GM21515 (cell line): Measurements from ENCODE around the gene PRR5.
"Not testable (repeated sequence)": the region's sequence is repeated elsewhere in the genome, so short reads cannot be mapped to it uniquely, and the experiment has no call there.

Source experiments
- ATAC-seq: cut with Tn5 transposase; IDR thresholded peaks from one replicate; pipeline ENCODE4 v1.9.1; 2021; ENCODE audit not compliant: unreplicated experiment

Gene PRR5

GRCh38 chr22:44732661-44733060 lies 30.7 kb downstream of the PRR5 start:
- ATAC-seq = no peak

GRCh38 chr22:44733426-44734106 lies 31.6 kb downstream of the PRR5 start:
- no peak for ATAC-seq

DNA sequence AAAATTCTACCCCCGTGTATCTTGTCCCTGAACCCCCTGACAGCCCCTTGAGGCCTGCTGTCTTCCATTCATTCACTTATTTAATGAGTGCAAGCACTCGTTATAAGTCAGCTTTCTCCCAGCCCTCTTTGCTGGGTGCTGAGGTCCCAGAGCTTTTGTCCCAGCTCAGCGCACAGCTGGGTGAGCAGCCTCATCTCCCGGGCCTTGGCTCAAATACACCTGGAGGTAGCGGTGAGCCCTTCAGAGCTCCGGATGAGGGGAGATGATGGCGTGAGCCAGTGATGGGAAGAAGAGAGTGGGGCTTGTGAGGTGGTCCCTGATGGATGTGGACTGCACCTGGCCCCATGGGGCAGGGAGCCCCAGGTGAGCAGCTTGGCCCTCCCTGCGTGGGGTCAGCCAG lies 32.3 kb downstream of the PRR5 start:
- no peak for ATAC-seq

DNA sequence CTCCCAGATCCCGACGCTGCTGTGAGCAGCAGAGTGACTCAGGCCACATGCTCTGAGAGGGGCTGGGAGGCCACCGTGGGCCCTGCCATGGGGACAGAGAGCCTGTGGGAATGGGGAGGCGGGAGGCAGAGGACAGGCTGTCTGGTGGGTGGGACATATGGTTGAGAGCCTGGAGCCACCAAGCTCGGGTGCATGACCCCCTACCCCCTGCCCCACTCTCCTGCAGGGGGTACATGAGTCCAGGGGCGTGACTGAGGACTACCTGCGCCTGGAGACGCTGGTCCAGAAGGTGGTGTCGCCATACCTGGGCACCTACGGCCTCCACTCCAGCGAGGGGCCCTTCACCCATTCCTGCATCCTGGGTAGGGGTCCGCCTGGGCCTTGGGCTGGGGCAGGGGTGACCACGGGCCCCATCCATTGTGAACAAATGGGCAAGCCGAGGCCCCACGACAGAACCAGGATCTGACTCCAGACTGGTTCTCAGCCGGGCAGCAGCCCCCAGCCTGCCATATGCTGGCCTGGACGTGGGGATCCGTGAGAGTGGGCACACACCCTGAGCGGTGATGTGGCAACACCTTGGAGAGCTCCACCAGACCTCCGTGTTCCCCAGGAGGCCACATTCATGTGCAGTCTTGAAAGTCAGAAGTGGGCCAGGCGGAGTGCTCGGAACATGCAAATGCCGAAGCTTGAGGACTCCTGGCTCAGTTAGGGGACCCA lies 33.0 kb downstream of the PRR5 start:
- ATAC-seq = no peak

DNA sequence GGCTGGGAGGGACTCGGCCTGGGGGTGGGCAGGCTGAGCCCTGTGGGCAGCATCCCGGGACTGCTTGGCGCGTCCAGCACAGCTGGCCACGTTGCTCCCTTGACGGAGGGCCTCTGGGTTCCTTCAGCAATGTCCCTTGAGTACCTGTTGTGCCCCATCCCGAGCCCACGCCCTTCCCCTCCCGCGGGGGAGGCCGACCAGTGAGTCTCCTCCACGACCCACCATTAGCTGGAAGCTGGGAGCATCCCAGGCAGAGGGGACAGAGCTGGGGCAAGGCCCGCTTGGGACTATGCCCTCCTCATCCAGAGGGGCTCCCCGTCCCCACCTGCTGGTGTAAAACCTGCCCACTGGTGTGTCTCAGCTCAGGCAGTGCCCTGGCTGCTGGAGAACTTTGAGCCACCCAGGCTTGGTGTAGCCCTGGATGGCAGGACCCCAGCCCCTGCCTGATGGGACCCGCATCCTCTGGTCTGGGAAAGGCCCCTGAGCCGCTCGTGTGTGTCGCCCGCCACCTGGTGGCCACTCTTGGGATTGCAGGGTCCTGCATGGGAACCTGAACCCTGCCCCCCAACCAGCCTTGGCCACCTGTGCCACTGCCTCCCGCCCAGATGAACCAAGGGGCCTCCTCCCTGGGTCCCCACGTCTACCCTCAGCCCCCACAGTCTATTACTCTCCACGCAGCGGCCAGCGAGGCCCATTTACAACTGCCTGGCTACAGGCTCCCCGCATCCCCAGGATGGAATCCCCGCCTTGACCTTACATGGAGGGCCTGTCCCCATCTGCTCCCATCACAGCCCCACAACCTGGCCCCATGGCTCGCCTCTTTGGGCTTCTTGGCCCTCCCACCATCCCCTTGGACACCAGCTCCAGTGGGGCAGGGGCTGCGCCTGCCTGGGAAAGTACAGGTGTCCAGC lies 33.8 kb downstream of the PRR5 start:
- ATAC-seq = no peak

DNA sequence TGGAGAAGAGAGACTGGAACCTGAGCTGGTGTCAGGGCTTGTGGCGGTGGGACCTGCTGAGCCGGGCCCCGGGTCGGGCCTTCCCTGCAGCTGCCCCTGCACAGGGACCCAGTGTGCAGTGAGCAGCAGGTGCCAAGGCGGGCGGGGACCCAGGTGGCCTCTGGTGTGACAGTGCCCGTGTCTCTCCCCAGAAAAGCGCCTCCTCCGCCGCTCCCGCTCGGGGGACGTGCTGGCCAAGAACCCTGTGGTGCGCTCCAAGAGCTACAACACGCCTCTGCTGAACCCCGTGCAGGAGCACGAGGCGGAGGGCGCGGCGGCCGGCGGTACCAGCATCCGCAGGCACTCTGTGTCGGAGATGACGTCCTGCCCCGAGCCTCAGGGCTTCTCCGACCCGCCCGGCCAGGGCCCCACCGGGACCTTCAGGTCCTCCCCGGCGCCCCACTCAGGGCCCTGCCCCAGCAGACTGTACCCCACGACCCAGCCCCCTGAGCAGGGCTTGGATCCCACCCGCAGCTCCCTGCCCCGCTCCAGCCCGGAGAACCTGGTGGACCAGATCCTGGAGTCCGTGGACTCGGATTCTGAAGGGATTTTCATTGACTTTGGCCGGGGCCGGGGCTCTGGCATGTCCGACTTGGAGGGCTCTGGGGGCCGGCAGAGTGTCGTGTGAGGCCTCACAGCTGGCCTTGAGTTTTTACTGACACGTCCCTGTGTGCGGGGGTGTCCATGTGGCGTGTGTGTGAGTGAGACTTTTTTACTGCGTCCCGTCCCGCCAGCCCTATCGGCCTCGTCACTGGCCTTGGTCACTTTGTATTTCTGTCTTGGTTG lies 34.8 kb downstream of the PRR5 start:
- no peak for ATAC-seq

DNA sequence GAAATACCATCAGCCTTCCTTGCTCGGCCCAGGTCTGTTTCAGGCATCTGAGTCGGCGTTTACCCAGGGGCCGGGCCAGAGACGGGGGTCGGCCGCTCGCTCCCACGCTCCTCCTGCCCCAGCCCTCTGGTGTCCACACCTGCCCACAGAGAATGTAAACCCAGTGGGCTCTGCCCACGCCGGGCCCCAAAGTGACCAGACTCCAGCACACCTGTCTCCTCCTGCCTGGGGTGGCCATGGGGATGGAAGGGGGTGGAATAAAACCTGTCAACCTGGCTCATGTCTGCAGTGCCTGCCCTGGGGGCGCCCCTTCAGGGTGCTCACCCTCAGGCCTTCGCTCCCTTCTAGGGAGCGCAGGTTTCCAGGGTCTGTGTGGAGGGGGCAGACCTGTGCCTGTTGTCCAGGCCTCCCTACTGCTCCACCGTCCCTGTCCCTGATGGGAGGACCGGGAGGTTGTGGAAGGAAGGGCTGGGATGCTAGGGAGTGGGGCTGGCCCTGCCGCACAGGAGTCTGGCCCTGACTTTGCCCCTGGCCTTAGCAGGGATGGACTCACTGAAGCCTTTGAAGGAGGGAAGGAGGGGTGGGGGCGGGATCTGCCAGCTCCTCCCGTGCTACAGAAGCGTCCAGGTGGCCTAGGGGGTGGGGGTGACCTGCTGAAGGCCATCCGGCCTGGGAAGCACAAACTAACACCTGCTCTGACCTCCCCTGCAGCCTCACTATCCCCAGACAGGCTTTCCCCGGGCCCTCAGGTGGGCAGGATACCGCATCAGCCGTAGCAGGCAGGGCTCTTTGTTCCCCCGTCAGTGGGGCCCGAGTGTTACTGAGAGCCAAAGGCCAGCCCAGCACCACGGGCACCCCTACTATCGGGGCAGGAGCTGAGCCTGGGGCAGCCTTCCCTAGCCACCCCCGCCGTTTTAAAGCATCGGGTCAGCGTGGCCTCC lies 35.7 kb downstream of the PRR5 start:
- no peak for ATAC-seq

- ATAC-seq = no peak
Observed at GRCh38 chr22:44738347-44738715, 36.3 kb downstream of the PRR5 start.

GRCh38 chr22:44739024-44739423 lies 37.0 kb downstream of the PRR5 start:
- no peak for ATAC-seq

DNA sequence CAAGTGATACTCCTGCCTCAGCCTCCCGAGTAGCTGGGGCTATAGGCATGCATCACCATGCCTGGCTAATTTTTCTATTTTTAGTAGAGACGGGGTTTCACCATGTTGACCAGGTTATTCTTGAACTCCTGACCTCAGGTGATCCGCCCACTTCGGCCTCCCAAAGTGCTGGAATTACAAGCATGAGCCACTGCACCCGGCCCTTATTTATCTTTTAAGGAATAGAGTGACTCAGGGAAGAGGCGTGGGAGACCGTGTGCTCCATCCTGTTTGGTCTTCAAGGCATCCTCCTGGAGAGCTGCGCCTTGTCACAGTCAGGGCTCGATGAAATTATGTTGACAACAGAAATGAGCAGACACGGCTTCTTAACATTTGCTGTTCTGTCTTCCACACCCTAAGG lies 37.7 kb downstream of the PRR5 start:
- not testable (repeated sequence) for ATAC-seq

DNA sequence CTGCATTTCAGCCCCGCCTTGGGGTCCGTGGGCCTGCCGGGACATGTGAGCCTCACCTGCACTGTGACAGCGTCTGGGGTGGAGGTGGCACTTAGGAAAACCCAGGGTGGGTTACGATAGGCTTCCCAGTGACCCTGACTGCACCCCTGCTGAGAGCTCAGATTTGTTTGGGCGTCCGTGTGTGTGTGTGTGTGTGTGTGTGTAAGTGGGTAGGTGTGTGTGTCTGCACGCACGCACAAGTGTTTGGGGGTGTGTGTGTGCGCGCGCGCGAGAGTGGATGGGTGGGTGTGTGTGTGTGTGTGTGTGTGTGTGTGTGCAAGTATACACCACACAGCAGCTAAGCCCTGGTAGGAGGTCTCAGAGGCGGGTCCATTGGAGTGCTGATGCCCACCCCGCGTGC lies 38.3 kb downstream of the PRR5 start:
- ATAC-seq = no peak

DNA sequence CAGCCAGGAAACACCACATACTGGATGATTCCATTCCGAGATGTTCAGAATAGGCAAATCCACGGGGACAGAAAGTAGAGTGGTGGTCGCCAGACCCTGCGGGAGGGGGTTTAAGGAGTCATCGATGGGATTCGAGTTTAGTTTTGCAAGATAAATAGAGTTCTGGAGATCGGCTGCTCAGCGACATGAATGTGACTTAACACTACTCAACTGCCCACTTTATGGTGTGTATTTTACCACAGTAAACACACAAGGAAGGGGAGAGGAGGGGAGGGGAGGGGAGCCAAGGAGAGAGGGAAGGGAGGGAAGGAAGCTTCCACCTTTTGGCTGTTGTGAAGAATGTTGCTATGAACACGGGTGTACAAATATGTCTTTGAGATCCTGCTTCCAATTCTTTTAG lies 39.9 kb downstream of the PRR5 start:
- ATAC-seq = no peak

GRCh38 chr22:44743247-44743646 lies 41.2 kb downstream of the PRR5 start:
- no peak for ATAC-seq

GRCh38 chr22:44743804-44744211 lies 41.8 kb downstream of the PRR5 start:
- ATAC-seq = no peak

DNA sequence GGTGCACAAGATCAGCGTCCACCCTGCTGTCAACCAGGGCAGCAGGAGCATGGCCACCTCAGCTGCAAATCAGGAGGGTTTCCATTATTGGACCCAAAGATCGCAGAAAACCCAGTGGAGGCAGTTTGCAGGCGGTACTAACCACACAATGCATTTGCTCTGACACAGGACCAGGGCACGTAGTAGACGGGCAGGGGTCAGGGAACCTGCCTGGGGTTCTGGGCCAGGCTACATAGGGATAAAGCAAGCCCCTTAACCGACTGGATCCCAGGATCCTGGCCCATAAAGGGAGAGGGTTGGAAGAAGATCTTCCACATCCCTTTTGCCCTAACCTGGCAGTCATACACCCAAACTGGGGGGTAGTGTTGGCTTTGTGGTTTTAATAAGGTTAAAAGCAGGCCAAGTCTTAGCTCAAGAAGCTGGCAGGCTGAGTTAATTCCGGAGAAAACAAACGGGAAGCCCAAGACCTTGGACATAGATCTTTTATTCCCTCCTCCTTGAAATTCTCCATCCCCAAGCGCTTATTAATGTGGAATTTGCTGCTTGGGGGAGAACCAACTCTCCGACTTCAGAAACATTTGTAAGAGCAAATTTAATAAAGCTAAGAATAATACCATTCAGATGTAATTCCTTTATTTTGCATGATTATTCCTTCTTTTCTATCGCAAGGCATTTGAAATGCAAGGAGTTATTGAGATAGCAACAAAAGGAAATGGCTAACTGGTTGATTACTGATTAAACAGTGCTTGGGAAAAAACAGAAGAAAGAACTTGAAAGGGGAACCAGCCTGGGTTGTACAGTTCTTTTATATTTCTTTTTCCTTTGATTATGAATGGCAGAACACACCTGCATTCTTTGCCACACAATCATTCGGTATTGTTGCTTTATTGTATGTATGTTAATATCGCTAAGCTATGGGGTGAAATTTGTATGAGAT lies 44.1 kb downstream of the PRR5 start:
- no peak for ATAC-seq

DNA sequence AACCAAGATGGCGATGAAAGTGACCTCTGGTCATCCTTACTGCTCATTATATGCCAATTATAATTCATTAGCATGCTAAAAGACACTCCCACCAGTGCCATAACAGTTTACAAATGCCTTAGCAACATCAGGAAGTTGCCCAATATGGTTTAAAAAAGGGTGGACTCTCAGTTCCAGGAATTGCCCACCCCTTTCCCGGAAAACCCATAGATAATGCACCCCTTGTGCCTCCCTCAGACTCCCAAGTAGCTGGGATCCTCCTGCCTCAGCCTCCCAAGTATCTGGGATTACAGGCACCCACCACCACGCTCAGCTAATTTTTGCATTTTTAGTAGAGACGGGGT lies 45.8 kb downstream of the PRR5 start:
- ATAC-seq = not testable (repeated sequence)

GRCh38 chr22:44748524-44748923 lies 46.5 kb downstream of the PRR5 start:
- no peak for ATAC-seq

GRCh38 chr22:44750481-44750880 lies 48.5 kb downstream of the PRR5 start:
- ATAC-seq = no peak
